Fibroblast of lung (primary cell): ENCODE measurements around the gene FANCI.

Experiments used
- EZH2 ChIP-seq: IDR thresholded peaks from 2 replicates; pipeline ENCODE4 v1.5.1; 2012; ENCODE audit warnings: low read length, control low read depth, mild to moderate bottlenecking; ENCODE audit errors: missing control alignments
- TF ChIP-seq, protein P1 (sequence below), 2 donors: IDR thresholded peaks in 1 of 2; conservative IDR thresholded peaks in 1 of 2; 1 replicate in 1 of 2; 2 replicates in 1 of 2; pipeline ENCODE4 v1.5.1; 2011 to 2012; ENCODE audit warnings: low read length in 2 of 2, control low read depth in 1 of 2, inconsistent platforms in 1 of 2, low read depth in 1 of 2, mild to moderate bottlenecking in 1 of 2

DNA sequence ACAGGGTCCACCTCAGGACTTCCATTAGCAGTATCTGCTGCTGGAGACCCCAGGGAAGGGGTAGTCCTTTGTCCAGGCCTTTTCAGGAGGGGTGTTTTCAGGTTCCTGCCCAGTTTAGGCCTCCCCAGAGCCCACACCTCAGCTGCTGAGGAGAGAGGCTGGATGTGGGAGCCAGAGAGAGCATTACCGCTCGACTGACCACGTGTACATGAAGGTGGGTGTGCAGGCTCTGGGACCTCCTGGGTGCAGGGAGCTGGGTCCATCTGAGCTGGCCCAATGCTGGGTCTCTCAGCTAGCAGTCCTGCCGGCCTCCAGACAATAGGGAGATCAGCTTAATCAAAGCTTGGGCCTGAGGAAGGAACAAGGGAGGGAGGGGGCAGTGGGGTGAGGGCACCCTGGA, 120.0 kb downstream of the FANCI start:
- TF ChIP-seq, protein P1, sequence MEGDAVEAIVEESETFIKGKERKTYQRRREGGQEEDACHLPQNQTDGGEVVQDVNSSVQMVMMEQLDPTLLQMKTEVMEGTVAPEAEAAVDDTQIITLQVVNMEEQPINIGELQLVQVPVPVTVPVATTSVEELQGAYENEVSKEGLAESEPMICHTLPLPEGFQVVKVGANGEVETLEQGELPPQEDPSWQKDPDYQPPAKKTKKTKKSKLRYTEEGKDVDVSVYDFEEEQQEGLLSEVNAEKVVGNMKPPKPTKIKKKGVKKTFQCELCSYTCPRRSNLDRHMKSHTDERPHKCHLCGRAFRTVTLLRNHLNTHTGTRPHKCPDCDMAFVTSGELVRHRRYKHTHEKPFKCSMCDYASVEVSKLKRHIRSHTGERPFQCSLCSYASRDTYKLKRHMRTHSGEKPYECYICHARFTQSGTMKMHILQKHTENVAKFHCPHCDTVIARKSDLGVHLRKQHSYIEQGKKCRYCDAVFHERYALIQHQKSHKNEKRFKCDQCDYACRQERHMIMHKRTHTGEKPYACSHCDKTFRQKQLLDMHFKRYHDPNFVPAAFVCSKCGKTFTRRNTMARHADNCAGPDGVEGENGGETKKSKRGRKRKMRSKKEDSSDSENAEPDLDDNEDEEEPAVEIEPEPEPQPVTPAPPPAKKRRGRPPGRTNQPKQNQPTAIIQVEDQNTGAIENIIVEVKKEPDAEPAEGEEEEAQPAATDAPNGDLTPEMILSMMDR (conservative IDR thresholded peaks at IDR 0.05 in 1 of 2, IDR thresholded peaks at IDR 0.05 in 1 of 2; ENCODE audit: low read depth in 1 of 2, low read length in 2 of 2): no peak
- no peak for TF ChIP-seq EZH2
